Adrenal gland (tissue), 5 donors: ENCODE results near the gene ZKSCAN3.

Experiments used
- POLR2A ChIP-seq, 2 donors: fragments of 450-650 bp; IDR thresholded peaks; one replicate each; pipeline ENCODE4 v1.6.1; 2017; ENCODE audit warnings: antibody characterized with exemption in 2 of 2, mild to moderate bottlenecking in 2 of 2, moderate library complexity in 1 of 2
- TF ChIP-seq, protein P1 (sequence below), 6 experiments: fragments of 450-650 bp in 4 of 6; fragments of 200-600 bp in 2 of 6; sonication (generic) in 1 of 6; IDR thresholded peaks; 1 replicate in 5 of 6; 2 replicates in 1 of 6; pipeline versions ENCODE4 v1.5.1 to v1.8.0; 2016 to 2021; ENCODE audit warnings: antibody characterized with exemption in 6 of 6, mild to moderate bottlenecking in 2 of 6, moderate library complexity in 1 of 6
- donor health status: DM: no; HTN: no; CAD: no.

DNA sequence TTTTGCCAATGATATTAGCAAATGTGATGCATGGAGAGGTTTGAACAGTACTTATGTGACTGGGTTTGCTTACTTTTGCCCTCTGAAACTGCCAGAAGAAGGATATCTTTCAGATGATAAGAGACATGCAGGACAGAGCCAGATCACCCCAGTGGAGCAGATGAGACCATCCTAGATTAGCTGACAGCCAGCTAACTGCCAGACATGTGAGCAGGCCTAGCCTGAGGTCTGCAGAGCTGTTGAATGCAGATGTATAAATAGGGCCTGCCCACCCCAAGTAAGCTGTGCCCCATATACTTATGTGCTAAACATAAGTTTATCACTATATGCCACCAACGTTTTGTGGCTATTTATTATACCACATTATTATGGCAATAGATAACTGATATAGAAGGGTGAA lies 19.7 kb upstream of the ZKSCAN3 start:
- TF ChIP-seq, protein P1, sequence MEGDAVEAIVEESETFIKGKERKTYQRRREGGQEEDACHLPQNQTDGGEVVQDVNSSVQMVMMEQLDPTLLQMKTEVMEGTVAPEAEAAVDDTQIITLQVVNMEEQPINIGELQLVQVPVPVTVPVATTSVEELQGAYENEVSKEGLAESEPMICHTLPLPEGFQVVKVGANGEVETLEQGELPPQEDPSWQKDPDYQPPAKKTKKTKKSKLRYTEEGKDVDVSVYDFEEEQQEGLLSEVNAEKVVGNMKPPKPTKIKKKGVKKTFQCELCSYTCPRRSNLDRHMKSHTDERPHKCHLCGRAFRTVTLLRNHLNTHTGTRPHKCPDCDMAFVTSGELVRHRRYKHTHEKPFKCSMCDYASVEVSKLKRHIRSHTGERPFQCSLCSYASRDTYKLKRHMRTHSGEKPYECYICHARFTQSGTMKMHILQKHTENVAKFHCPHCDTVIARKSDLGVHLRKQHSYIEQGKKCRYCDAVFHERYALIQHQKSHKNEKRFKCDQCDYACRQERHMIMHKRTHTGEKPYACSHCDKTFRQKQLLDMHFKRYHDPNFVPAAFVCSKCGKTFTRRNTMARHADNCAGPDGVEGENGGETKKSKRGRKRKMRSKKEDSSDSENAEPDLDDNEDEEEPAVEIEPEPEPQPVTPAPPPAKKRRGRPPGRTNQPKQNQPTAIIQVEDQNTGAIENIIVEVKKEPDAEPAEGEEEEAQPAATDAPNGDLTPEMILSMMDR (IDR thresholded peaks at IDR 0.05), result no peak
- no peak for TF ChIP-seq POLR2A (IDR thresholded peaks at IDR 0.05)
